ENCODE results near the gene SPIN2B.
"Not testable (repeated sequence)": the region's sequence is repeated elsewhere in the genome, so short reads cannot be mapped to it uniquely, and the experiment has no call there.

SPIN2B gene

GRCh38 chrX:57121162-57121755 lies at the start of gene SPIN2B:
SPIN2B (minus strand) TSS chrX:57121548.
- Histone ChIP-seq H3K36me3 (no peaks in the 10 kb centered on the region), H3K4me3 (ENCODE audit: low read depth, low read length) (peak within 1 kb of the TSS; percentile 43), H3K27me3 (ENCODE audit: insufficient read depth, low read depth, severe bottlenecking) (no peaks in the 10 kb centered on the region), H3K27ac (peak within 1 kb of the TSS; percentile 76), H3K9me3 (ENCODE audit: severe bottlenecking) (no peaks in the 10 kb centered on the region)
- peak; percentile 87 for DNase-seq
- TF ChIP-seq, protein P1, sequence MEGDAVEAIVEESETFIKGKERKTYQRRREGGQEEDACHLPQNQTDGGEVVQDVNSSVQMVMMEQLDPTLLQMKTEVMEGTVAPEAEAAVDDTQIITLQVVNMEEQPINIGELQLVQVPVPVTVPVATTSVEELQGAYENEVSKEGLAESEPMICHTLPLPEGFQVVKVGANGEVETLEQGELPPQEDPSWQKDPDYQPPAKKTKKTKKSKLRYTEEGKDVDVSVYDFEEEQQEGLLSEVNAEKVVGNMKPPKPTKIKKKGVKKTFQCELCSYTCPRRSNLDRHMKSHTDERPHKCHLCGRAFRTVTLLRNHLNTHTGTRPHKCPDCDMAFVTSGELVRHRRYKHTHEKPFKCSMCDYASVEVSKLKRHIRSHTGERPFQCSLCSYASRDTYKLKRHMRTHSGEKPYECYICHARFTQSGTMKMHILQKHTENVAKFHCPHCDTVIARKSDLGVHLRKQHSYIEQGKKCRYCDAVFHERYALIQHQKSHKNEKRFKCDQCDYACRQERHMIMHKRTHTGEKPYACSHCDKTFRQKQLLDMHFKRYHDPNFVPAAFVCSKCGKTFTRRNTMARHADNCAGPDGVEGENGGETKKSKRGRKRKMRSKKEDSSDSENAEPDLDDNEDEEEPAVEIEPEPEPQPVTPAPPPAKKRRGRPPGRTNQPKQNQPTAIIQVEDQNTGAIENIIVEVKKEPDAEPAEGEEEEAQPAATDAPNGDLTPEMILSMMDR (IDR thresholded peaks at IDR 0.05; ENCODE audit: low read depth, low read length) = no peak

GRCh38 chrX:57156397-57157049 lies 35.2 kb upstream of the SPIN2B start:
- Histone ChIP-seq H3K36me3 (no peaks in the 10 kb centered on the region), H3K4me3 (ENCODE audit: low read depth, low read length) (no peak overlapping the region), H3K9me3 (ENCODE audit: severe bottlenecking) (no peaks in the 10 kb centered on the region), H3K27me3 (ENCODE audit: insufficient read depth, low read depth, severe bottlenecking) (no peaks in the 10 kb centered on the region), H3K27ac (no peak overlapping the region)
- TF ChIP-seq, protein P1 (IDR thresholded peaks at IDR 0.05; ENCODE audit: low read depth, low read length) = peak; percentile 59; the same call in 1 of the 2 replicates
- peak; percentile 14 for DNase-seq

- Histone ChIP-seq H3K27ac (no peak overlapping the region), H3K36me3 (no peaks in the 10 kb centered on the region), H3K9me3 (ENCODE audit: severe bottlenecking) (no peaks in the 10 kb centered on the region), H3K4me3 (ENCODE audit: low read depth, low read length) (no peak overlapping the region), H3K27me3 (ENCODE audit: insufficient read depth, low read depth, severe bottlenecking) (no peaks in the 10 kb centered on the region)
- no peak for DNase-seq
- TF ChIP-seq, protein P1 (IDR thresholded peaks at IDR 0.05; ENCODE audit: low read depth, low read length) = no peak
These were observed 33.8 kb upstream of the SPIN2B start for GRCh38 chrX:57155171-57155570.

DNA sequence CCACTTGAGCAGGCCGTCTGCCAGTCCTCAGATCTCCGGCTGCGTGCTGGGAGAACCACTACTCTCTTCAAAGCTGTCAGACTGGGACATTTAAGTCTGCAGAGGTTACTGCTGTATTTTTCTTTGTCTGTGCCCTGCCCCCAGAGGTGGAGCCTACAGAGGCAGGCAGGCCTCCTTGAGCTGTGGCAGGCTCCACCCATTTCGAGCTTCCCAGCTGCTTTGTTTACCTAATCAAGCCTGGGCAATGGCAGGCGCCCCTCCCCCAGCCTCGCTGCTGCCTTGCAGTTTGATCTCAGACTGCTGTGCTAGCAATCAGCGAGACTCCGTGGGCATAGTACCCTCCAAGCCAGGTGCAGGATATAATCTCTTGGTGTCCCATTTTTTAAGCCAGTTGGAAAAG lies 30.9 kb upstream of the SPIN2B start:
- not testable (repeated sequence) for H3K27ac ChIP-seq; H3K36me3 ChIP-seq; H3K27me3 ChIP-seq (ENCODE audit: insufficient read depth, low read depth, severe bottlenecking); DNase-seq; H3K4me3 ChIP-seq (ENCODE audit: low read depth, low read length); H3K9me3 ChIP-seq (ENCODE audit: severe bottlenecking)

GRCh38 chrX:57138674-57139073 lies 17.3 kb upstream of the SPIN2B start:
- Histone ChIP-seq H3K9me3 (ENCODE audit: severe bottlenecking) (no peaks in the 10 kb centered on the region), H3K4me3 (ENCODE audit: low read depth, low read length) (no peak overlapping the region), H3K27ac (no peak overlapping the region), H3K36me3 (no peaks in the 10 kb centered on the region), H3K27me3 (ENCODE audit: insufficient read depth, low read depth, severe bottlenecking) (no peaks in the 10 kb centered on the region)
- DNase-seq = no peak
- TF ChIP-seq, protein P1 (IDR thresholded peaks at IDR 0.05; ENCODE audit: low read depth, low read length) = no peak

DNA sequence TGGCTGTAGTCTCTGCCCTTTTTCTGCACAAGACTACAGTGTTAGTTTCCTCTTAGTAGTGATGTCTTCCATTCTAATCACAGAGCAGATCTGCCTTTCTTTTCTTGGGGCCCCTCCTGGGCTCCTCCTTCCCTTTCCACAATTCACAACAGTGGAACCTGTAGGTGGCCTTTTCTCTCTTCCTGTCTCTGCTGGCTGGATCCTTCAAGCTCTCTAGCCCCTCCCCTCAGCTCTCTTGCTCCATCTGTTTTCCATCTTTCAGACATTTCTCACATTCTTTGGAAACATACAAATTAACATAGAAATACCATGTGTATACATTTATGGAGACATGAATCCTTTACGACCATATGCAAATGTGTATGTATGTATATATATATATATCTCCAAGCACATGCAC lies 16.2 kb upstream of the SPIN2B start:
- TF ChIP-seq, protein P1 (IDR thresholded peaks at IDR 0.05; ENCODE audit: low read depth, low read length) = no peak
- Histone ChIP-seq H3K9me3 (ENCODE audit: severe bottlenecking) (no peaks in the 10 kb centered on the region), H3K36me3 (no peaks in the 10 kb centered on the region), H3K27me3 (ENCODE audit: insufficient read depth, low read depth, severe bottlenecking) (no peaks in the 10 kb centered on the region), H3K27ac (no peak overlapping the region), H3K4me3 (ENCODE audit: low read depth, low read length) (no peak overlapping the region)
- no peak for DNase-seq

DNA sequence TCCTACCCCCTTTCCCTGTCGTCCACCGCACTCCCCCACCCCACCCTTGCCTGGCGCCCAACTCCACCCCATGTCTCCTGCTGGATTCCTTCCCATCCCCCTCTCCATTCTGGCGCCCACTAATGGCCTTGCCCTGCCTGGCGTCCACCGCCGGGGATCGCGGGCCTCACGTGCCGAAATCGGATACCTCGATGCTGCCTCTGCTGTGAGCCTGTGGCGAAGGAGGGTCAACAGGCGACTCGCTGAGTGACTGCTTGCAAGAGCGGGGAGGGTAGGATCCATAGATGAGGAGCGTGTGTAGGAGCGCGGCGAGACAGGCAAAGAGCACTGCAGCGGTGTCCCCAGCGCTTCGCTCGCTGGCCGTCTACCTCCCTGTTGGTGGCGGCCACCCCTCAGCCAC lies 15.7 kb upstream of the SPIN2B start, which contains the start of gene SPIN2A:
SPIN2A (minus strand) TSS at position 325 of the 400 bp plus-strand sequence. CDS start 800 bp downstream, outside the sequence.
- DNase-seq; H3K27ac ChIP-seq; H3K27me3 ChIP-seq (ENCODE audit: insufficient read depth, low read depth, severe bottlenecking); H3K9me3 ChIP-seq (ENCODE audit: severe bottlenecking); H3K4me3 ChIP-seq (ENCODE audit: low read depth, low read length); H3K36me3 ChIP-seq: not testable (repeated sequence)

GRCh38 chrX:57136589-57136988 lies 15.2 kb upstream of the SPIN2B start:
- H3K36me3 ChIP-seq; DNase-seq; H3K9me3 ChIP-seq (ENCODE audit: severe bottlenecking); H3K27ac ChIP-seq; H3K27me3 ChIP-seq (ENCODE audit: insufficient read depth, low read depth, severe bottlenecking); H3K4me3 ChIP-seq (ENCODE audit: low read depth, low read length): not testable (repeated sequence)
